SK-N-SH treated with all-trans-retinoic acid at 6 μM for 48 hours (cell line): ENCODE results near the gene SERGEF.

Experiments
- CSRNP3 ChIP-seq: fragments of 250-450 bp; sonication (Bioruptor Pico); IDR thresholded peaks from 2 replicates; pipeline ENCODE4 v1.5.1; 2021; ENCODE audit warnings: mild to moderate bottlenecking, moderate library complexity
- PATZ1 ChIP-seq: fragments of 250-450 bp; sonication (Bioruptor Pico); IDR thresholded peaks from 2 replicates; pipeline ENCODE4 v1.8.0; 2020; ENCODE audit warnings: mild to moderate bottlenecking, moderate library complexity, borderline replicate concordance
- POU6F1 ChIP-seq: fragments of 250-450 bp; sonication (Bioruptor Pico); IDR thresholded peaks from 2 replicates; pipeline ENCODE4 v1.8.0; 2021; ENCODE audit warnings: low read depth, mild to moderate bottlenecking, moderate library complexity, borderline replicate concordance
- RARB ChIP-seq: fragments of 250-450 bp; sonication (Bioruptor Pico); IDR thresholded peaks from 2 replicates; pipeline ENCODE4 v1.8.0; 2021; ENCODE audit warnings: mild to moderate bottlenecking, moderate library complexity
- TOX ChIP-seq: fragments of 250-450 bp; sonication (Bioruptor Pico); IDR thresholded peaks from 2 replicates; pipeline ENCODE4 v1.8.0; 2021; ENCODE audit warnings: mild to moderate bottlenecking, moderate library complexity, borderline replicate concordance
- TSHZ2 ChIP-seq: fragments of 250-450 bp; sonication (Bioruptor Pico); IDR thresholded peaks from 2 replicates; pipeline ENCODE4 v1.5.0; 2020; ENCODE audit warnings: mild to moderate bottlenecking, moderate library complexity

GRCh38 chr11:17979770-17980371 lies 33.0 kb downstream of the SERGEF start:
- TF ChIP-seq RARB (CRISPR knock-in tag): no peak
- TF ChIP-seq POU6F1: no peak
- no peak for TF ChIP-seq TOX
- no peak for TF ChIP-seq PATZ1
- no peak for TF ChIP-seq CSRNP3 (CRISPR knock-in tag)
- no peak for TF ChIP-seq TSHZ2 (CRISPR knock-in tag)
